GM10248 (cell line): ENCODE results near the gene CCR7.

ENCODE experiments used
- CTCF ChIA-PET: fragments of 300-600 bp; sonication (Branson Sonifier 250); formaldehyde crosslinking; extraction: SDS; loops from one replicate; lab custom pipeline; 2021; ENCODE audit warnings: antibody characterized with exemption; lab: Yijun Ruan, JAX
- POLR2A ChIA-PET: fragments of 350-650 bp; sonication (Branson Sonifier 250); formaldehyde crosslinking; extraction: SDS; loops from one replicate; lab custom pipeline; 2020; ENCODE audit warnings: antibody characterized with exemption; lab: Yijun Ruan, JAX
- DNase-seq: peaks from one replicate; pipeline ENCODE4 v3.0.0; 2012; ENCODE audit errors: extremely low spot score
- TF ChIP-seq, protein P1 (sequence below): IDR thresholded peaks from 2 replicates; pipeline ENCODE4 v1.5.1; 2012; ENCODE audit warnings: mild to moderate bottlenecking, low read depth; ENCODE audit errors: extremely low read depth, missing control alignments, control extremely low read depth

Gene CCR7

DNA sequence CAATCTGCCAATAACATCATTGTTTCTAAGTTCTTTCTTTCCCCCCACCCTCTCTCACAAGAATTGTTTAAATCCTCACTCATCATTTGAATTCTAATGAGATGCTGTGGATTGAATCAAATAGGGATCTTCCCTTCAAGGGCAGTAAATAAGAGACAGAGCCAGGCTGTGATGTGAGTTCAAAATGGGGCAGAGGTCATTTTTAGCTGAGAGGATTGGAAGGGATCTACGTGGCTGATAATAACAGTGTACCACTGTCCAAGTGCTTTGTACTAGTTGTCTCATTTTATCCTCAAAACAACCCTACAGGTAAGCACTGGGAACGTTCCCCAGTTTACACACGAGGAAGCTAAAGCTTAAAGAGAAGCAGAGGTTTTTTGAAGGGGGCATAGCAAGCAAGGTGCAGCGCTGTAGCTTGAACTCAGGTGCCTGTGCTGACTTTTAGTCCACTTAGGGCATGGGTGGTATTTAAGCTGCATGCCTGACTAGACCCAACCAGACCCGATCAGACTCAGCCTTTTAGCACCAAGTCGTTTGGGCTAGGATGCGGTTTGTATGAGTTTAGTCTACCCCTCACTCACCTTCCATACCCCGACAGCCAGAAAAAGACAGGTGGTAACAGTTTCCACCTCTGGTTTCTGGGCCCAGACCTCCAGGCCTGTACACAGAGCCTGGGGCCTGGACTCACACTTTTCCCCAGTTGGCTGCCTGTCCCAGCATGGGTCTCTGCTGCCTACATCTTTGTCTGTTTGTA is 39.2 kb upstream of the CCR7 start:
- no peak for DNase-seq
- POLR2A ChIA-PET: interaction anchor here (4.0 kb wide), 1 partner anchor 11 kb away, joined by 17 read pairs; no protein-coding TSS in a partner anchor
- CTCF ChIA-PET: interaction anchor here (1.9 to 8.0 kb wide), 6 partner anchors 10 to 50 kb away, joined by 7 to 72 read pairs (median 14); partner anchors contain the start of gene CCR7
- TF ChIP-seq, protein P1, sequence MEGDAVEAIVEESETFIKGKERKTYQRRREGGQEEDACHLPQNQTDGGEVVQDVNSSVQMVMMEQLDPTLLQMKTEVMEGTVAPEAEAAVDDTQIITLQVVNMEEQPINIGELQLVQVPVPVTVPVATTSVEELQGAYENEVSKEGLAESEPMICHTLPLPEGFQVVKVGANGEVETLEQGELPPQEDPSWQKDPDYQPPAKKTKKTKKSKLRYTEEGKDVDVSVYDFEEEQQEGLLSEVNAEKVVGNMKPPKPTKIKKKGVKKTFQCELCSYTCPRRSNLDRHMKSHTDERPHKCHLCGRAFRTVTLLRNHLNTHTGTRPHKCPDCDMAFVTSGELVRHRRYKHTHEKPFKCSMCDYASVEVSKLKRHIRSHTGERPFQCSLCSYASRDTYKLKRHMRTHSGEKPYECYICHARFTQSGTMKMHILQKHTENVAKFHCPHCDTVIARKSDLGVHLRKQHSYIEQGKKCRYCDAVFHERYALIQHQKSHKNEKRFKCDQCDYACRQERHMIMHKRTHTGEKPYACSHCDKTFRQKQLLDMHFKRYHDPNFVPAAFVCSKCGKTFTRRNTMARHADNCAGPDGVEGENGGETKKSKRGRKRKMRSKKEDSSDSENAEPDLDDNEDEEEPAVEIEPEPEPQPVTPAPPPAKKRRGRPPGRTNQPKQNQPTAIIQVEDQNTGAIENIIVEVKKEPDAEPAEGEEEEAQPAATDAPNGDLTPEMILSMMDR: no peak

DNA sequence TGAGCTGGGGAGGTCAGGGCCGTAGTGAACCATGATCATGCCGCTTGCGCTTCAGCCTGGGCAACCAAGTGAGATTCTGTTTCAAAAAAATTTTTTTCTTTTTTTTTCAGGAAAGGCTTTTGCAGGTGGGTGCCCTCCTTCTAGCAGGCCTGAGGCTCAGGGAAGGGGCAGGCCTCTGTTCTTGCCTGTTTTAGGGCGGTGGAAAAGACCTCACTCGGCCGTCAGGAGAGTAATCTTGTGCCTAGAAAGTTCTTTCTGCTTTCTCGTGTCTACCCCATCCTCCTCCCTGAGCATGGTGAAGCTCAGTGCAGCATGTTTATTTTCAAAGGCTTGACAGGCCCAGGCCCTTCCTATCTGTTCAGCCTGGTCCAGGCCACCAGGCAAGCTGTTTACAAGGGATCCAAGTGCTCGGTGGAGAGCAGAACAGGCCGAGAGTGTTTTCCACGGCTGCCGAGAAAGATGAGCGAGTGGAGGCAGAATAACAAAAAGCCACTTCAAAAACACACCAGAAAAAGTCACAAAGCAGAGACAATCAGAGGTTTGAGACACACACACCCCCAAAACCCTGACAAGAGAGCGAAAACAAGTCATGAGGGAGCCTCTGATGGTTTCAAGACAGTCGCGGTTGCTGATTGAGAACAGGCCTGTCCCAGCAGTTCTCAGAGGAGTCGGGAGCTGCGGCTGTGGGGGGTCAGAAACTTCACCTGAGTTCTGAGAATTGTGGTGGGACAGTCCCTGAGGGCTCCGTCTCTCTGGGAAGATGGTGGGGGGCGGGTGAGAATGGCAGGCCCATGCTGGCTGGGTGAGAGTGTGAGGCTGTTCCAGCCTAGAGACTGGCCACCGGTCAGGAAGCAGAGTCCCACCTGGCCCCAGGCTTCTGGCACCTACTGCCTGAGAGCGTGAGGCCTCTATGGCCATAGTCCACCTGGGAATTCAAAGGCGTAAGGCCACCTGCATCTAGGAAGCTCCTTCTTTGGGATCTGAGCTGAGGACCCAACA is 37.5 kb upstream of the CCR7 start:
- TF ChIP-seq, protein P1: no peak
- POLR2A ChIA-PET: interaction anchor here (1.0 to 4.0 kb wide), 4 partner anchors 12 to 1086 kb away, joined by 3 to 17 read pairs (median 6); partner anchors contain the start of gene CCR7
- CTCF ChIA-PET: interaction anchor here (0.6 to 8.0 kb wide), 11 partner anchors 9 to 44 kb away, joined by 3 to 72 read pairs (median 5); partner anchors contain the start of gene CCR7
- peak; percentile 70 for DNase-seq

DNA sequence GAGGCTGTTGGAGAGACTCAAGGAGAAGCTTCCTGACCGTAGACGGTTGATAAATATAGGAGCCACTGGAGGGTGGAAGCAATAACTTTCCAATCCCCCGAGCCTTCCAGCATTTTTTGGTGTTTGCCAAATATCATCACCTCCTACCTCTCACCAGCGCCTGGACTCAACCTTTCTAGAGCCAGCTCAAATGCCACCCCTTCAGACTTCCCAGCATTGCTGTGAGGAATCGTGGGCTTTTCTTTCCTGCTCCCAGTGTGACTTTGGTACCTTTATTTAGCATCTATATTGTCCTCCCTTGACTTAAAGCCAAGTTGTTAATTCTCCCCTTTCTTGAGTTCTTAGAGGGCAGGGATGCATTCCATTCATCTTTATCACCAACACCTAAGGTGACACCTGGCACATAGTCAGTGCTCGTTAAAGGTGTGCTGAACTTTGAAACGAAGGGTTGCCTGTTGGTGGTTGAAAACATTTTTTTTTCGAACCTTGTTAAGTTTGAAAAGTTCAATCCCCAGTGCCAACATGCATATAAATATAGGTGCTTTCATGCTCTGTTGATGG is 35.3 kb upstream of the CCR7 start:
- CTCF ChIA-PET: interaction anchor here (1.0 to 1.5 kb wide), 3 partner anchors 10 to 1065 kb away, joined by 3 to 11 read pairs (median 3); no protein-coding TSS in a partner anchor
- TF ChIP-seq, protein P1: no peak
- POLR2A ChIA-PET: no interaction called here
- DNase-seq: no peak

DNA sequence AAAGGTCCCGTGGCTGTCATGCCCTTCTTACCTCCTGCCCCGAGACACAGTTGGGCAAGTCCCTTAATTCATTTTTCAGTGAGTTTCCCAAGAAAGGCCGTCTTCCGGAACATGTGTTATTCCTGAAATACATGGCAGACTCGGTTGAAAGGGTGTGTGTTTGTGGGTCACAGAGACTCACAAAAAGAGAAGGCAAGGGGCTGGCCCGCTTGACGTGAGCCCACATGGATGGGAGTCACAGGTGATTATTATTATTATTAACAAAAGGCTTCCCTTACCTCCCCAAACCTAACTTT is 34.1 kb upstream of the CCR7 start:
- no peak for DNase-seq
- ChIA-PET CTCF (interaction anchor here (1.5 to 2.2 kb wide), 3 partner anchors 11 to 37 kb away, joined by 3 to 19 read pairs (median 11); no protein-coding TSS in a partner anchor), POLR2A (interaction anchor here (2.5 kb wide), 1 partner anchor 36 kb away, joined by 17 read pairs; the partner anchor contains the start of gene CCR7)
- TF ChIP-seq, protein P1: no peak

DNA sequence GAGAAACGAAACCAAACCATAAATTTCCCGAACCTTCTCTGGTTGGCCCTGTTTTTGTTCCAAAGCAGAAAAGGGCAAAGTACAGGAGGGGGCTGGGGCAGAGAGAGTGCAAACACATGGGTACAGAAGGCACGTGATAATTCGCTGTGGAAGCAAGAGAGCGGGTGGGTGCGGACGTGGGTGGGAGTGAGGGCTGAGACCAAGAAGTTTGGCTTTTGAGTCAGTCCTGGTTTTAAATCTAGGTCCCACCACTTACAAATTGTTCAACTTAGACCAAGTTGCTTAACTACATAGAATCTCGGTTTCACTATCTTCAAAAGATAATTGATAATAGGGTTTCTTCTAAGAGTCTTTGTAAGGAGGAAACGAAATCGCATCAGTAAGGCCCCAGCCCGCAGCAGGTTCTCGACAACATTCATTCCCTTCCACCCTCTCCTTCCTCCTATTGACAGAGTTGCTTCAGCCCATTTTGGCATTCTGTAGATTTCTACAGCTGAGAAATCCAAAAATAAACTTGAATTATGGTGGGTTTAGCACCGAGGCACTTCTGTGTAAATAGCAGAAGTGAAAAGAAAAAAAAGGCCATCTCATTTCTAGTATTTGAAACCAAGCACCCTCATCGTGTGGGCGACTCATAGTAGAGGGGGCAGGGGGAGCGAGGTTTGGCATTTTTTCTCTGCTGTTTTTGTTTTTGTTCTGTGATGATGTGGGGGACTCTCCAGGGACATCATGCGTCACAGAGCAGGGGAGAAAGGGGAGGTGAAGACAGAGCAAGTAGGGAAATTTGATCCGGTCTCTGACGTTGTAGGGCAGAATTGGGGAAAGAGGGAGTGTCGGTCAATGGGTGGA is 33.6 kb upstream of the CCR7 start:
- ChIA-PET CTCF (interaction anchor here (1.3 to 2.2 kb wide), 5 partner anchors 8 to 39 kb away, joined by 4 to 19 read pairs (median 6); no protein-coding TSS in a partner anchor), POLR2A (interaction anchor here (2.5 kb wide), 1 partner anchor 35 kb away, joined by 17 read pairs; the partner anchor contains the start of gene CCR7)
- TF ChIP-seq, protein P1: no peak
- DNase-seq: peak; percentile 74
